Endothelial cell of umbilical vein (primary cell): ENCODE measurements around the gene FAM193B. TPM values are rescaled to one million over a fixed set of nuclear protein-coding genes. Genes with fewer than 3 reads are reported as not detected.

Experiments
- BruUV-seq: library from RNA; stranded (reverse); fragments of 400-500 nt; replicated peaks from 2 replicates; lab custom pipeline; 2021; lab: Mats Ljungman, UMichigan
- CTCF ChIA-PET: fragments of 300-600, 350-600 bp; sonication (Branson Sonifier 250); formaldehyde crosslinking; loops from one replicate; lab custom pipeline; 2021; ENCODE audit warnings: antibody characterized with exemption, inconsistent platforms; lab: Charles Lee
- POLR2A ChIA-PET: fragments of 300-600, 350-600 bp; sonication (Branson Sonifier 250); formaldehyde crosslinking; loops from one replicate; lab custom pipeline; 2021; ENCODE audit warnings: antibody characterized with exemption, inconsistent platforms; lab: Charles Lee
- DNase-seq: peaks from one replicate; pipeline ENCODE4 v3.0.0-alpha.2; 2011; ENCODE audit warnings: low read depth, low spot score
- FAIRE-seq: peaks from 2 replicates; lab custom pipeline; 2011; peaks lifted over from hg19 to GRCh38; lab: Jason Lieb, UNC
- H2AFZ ChIP-seq: 2 replicates; pipeline ENCODE4 v1.6.0; 2012; ENCODE audit warnings: low read depth, low read length, control low read depth, inconsistent platforms
- H3K27ac ChIP-seq: 2 replicates; pipeline ENCODE4 v1.5.1; 2011; ENCODE audit warnings: low read depth, mild to moderate bottlenecking, control low read depth, low read length, moderate library complexity; ENCODE audit not compliant: insufficient read depth
- H3K27me3 ChIP-seq, 2 experiments: 2 replicates each; pipeline versions ENCODE4 v1.6.0 to v1.6.1; 2011; ENCODE audit warnings: low read length in 2 of 2, mixed read lengths in 1 of 2; ENCODE audit not compliant: control insufficient read depth in 2 of 2, insufficient read depth in 2 of 2
- H3K36me3 ChIP-seq, 2 experiments: 2 replicates in 1 of 2; 3 replicates in 1 of 2; pipeline ENCODE4 v1.5.1; 2011; ENCODE audit warnings: low read length in 2 of 2, mild to moderate bottlenecking in 1 of 2, moderate library complexity in 1 of 2; ENCODE audit not compliant: control insufficient read depth in 2 of 2, insufficient read depth in 2 of 2; ENCODE audit errors: extremely low read depth in 1 of 2
- H3K4me1 ChIP-seq: 3 replicates; pipeline ENCODE4 v1.5.1; 2011; ENCODE audit warnings: mild to moderate bottlenecking, low read length; ENCODE audit not compliant: control insufficient read depth, insufficient read depth; ENCODE audit errors: extremely low read depth
- H3K4me2 ChIP-seq: 2 replicates; pipeline ENCODE4 v1.6.1; 2011; ENCODE audit warnings: low read length, control low read depth, mixed read lengths; ENCODE audit not compliant: insufficient read depth
- H3K4me3 ChIP-seq, 3 experiments: fragments of 200-600 bp in 1 of 3; sonication (generic), shearing (Covaris generic) in 1 of 3; replicated peaks in 1 of 3; 2 replicates each; pipeline ENCODE4 v1.5.1; 2011 to 2016; ENCODE audit warnings: control low read depth in 3 of 3, low read length in 3 of 3, mild to moderate bottlenecking in 2 of 3, inconsistent platforms in 1 of 3, low read depth in 1 of 3, moderate library complexity in 1 of 3; ENCODE audit not compliant: insufficient read depth in 1 of 3
- H3K79me2 ChIP-seq: 2 replicates; pipeline ENCODE4 v1.6.0; 2012; ENCODE audit warnings: low read length, inconsistent platforms; ENCODE audit not compliant: control insufficient read depth, insufficient read depth
- H3K9ac ChIP-seq: replicated peaks from 2 replicates; pipeline ENCODE3; 2011; ENCODE audit warnings: low read length, control low read depth; ENCODE audit not compliant: insufficient read depth; ENCODE audit errors: extremely low read depth
- H3K9me1 ChIP-seq: replicated peaks from 3 replicates; pipeline ENCODE4 v1.6.0; 2011; ENCODE audit warnings: mild to moderate bottlenecking, low read length; ENCODE audit not compliant: control insufficient read depth, insufficient read depth; ENCODE audit errors: extremely low read depth
- H3K9me3 ChIP-seq: replicated peaks from 2 replicates; pipeline ENCODE4 v1.5.1; 2012; ENCODE audit warnings: low read length, inconsistent platforms; ENCODE audit not compliant: control insufficient read depth, insufficient read depth
- H4K20me1 ChIP-seq: replicated peaks from 2 replicates; pipeline ENCODE3; 2011; ENCODE audit warnings: mild to moderate bottlenecking, low read length; ENCODE audit not compliant: control insufficient read depth, insufficient read depth; ENCODE audit errors: extremely low read depth
- EZH2 ChIP-seq: IDR thresholded peaks from 2 replicates; pipeline ENCODE4 v1.6.1; 2012; ENCODE audit warnings: borderline replicate concordance, low read depth, mild to moderate bottlenecking, moderate library complexity, low read length, inconsistent platforms; ENCODE audit not compliant: severe bottlenecking
- FOS ChIP-seq: IDR thresholded peaks from 2 replicates; pipeline ENCODE4 v1.6.1; 2011; ENCODE audit warnings: mild to moderate bottlenecking, low read length, moderate library complexity, borderline replicate concordance; ENCODE audit not compliant: insufficient read depth
- GATA2 ChIP-seq: IDR thresholded peaks from 2 replicates; pipeline ENCODE4 v1.7.0; 2011; ENCODE audit warnings: low read depth, mild to moderate bottlenecking, moderate library complexity, mixed read lengths, low read length; ENCODE audit not compliant: insufficient read length, insufficient read depth
- JUN ChIP-seq: IDR thresholded peaks from 2 replicates; pipeline ENCODE4 v1.6.1; 2011; ENCODE audit warnings: borderline replicate concordance, low read depth; ENCODE audit not compliant: insufficient read length, insufficient read depth
- POLR2A ChIP-seq: IDR thresholded peaks from 2 replicates; pipeline ENCODE4 v1.6.1; 2012; ENCODE audit warnings: low read depth, mild to moderate bottlenecking, control low read depth, low read length
- POLR2AphosphoS5 ChIP-seq: IDR thresholded peaks from 2 replicates; pipeline ENCODE4 v1.6.1; 2012; ENCODE audit warnings: low read depth, mild to moderate bottlenecking, control low read depth, low read length, moderate library complexity; ENCODE audit not compliant: insufficient read depth
- dilution Hi-C: fragments of 300-500 bp; cut with MboI; formaldehyde crosslinking; loops from one replicate; pipeline ENCODE4 v1.15.0; 2019; ENCODE audit warnings: low sequenced_read_pairs; ENCODE audit not compliant: extremely low pct_ligation_motif_present
- intact Hi-C: fragments of 100-400 bp; cut with micrococcal nuclease; formaldehyde crosslinking; loops from one replicate; pipeline ENCODE4 v1.10.0; 2022
- polyA plus RNA-seq, 4 experiments: library from polyadenylated mRNA; depleted of rRNA in 3 of 4; stranded (reverse) in 3 of 4; unstranded in 1 of 4; fragments of >200 nt; gene quantifications; 2 replicates each; pipeline versions ENCODE4 v1.2.1 to v1.2.3, GENCODE V29; 2011 to 2012; ENCODE audit warnings: missing spikeins in 1 of 4
- total RNA-seq: library from RNA; stranded (reverse); gene quantifications from 2 replicates; pipeline ENCODE4 v1.2.3, GENCODE V29; 2021
- TF ChIP-seq, protein P1 (sequence below): IDR thresholded peaks from 2 replicates; pipeline ENCODE4 v1.6.1; 2011; ENCODE audit not compliant: insufficient read depth, insufficient read length
- TF ChIP-seq, protein P2 (sequence below), 2 donors: IDR thresholded peaks; 1 replicate in 1 of 2; 2 replicates in 1 of 2; pipeline ENCODE4 v1.5.1; 2011; ENCODE audit warnings: low read length in 2 of 2, mild to moderate bottlenecking in 2 of 2, moderate library complexity in 2 of 2, control low read depth in 1 of 2, inconsistent platforms in 1 of 2, low read depth in 1 of 2; ENCODE audit not compliant: insufficient read depth in 1 of 2; ENCODE audit errors: extremely low read depth in 1 of 2

The FAM193B gene
- total and polyA plus RNA-seq, 2 donors (not counting 3 experiments of a cell fraction or from before 2014, with no cell fraction given), result 57.9 to 75.7 TPM

DNA sequence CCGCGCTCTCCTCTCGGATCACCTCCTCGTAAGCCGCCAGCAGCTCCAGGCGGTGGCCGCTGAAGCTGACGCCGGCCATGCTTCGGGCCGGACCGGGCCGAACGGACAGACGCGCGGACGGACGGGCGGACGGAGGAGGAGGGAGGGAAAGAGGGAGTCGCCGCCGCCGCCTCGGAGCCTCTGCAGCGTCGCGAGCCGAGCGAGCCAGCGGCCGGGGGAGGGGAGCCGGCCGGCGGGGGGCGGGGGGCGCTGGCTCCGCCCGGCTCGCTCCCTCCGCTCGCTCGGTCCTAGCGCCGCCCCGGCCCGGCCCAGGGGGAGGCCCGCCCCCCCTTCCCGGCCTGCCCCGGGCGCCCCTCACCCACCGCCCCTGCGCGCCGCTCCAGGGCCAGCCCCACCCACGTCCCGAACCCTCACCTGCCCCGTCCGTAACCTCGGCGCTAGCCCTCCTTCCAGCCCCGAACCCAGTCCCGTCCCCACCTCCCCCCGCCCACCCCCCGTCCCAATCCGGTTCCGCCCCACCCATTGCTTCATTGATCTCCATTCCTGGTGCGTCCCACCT, 80.8 kb downstream of the FAM193B start, which contains the start of gene DBN1:
Gene DBN1 (minus strand): TSS at position 192 of the 559 bp plus-strand sequence. CDS start 113 bp downstream, at position 79.
- Histone ChIP-seq H3K27ac (peak within 1 kb of the TSS; percentile 42), H2AFZ (no peak within 1 kb of the TSS), H4K20me1 (no peaks in the 10 kb centered on the region), H3K79me2 (peaks cover 44% of the 10 kb centered on the region), H3K9me3 (no peaks in the 10 kb centered on the region), H3K9ac (peak within 1 kb of the TSS; percentile 77), H3K4me3 (peak within 1 kb of the TSS; percentile 58 to 82 (median 72)), H3K27me3 (no peaks in the 10 kb centered on the region), H3K4me2 (peak within 1 kb of the TSS; percentile 77), H3K4me1 (peaks cover 31% of the 10 kb centered on the region), H3K9me1 (no peaks in the 10 kb centered on the region), H3K36me3 (peaks cover 0 to 4% of the 10 kb centered on the region in 2 experiments)
- intact Hi-C loops, result loop anchor here (10.0 kb wide), 1 partner anchor 1029 kb away; the partner anchor contains the start of gene FAF2
- ChIA-PET POLR2A (interaction anchor here (1.2 kb wide), 1 partner anchor 16 kb away, joined by 3 read pairs; no protein-coding TSS in a partner anchor), CTCF (interaction anchor here (0.5 to 4.5 kb wide), 5 partner anchors 16 to 83 kb away, joined by 3 to 57 read pairs (median 9); no protein-coding TSS in a partner anchor)
- no TSS peak for BruUV-seq
- FAIRE-seq (peak; percentile 58), DNase-seq (peak; percentile 30)
- dilution Hi-C loops, result no loop called here
- no peak for TF ChIP-seq EZH2
- TF ChIP-seq, protein P1, sequence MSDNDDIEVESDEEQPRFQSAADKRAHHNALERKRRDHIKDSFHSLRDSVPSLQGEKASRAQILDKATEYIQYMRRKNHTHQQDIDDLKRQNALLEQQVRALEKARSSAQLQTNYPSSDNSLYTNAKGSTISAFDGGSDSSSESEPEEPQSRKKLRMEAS, result no peak
- TF ChIP-seq POLR2AphosphoS5, result peak; percentile 54
- TF ChIP-seq JUN, result no peak
- no peak for TF ChIP-seq FOS
- no peak for TF ChIP-seq GATA2
- TF ChIP-seq POLR2A, result peak; percentile 33
- TF ChIP-seq, protein P2, sequence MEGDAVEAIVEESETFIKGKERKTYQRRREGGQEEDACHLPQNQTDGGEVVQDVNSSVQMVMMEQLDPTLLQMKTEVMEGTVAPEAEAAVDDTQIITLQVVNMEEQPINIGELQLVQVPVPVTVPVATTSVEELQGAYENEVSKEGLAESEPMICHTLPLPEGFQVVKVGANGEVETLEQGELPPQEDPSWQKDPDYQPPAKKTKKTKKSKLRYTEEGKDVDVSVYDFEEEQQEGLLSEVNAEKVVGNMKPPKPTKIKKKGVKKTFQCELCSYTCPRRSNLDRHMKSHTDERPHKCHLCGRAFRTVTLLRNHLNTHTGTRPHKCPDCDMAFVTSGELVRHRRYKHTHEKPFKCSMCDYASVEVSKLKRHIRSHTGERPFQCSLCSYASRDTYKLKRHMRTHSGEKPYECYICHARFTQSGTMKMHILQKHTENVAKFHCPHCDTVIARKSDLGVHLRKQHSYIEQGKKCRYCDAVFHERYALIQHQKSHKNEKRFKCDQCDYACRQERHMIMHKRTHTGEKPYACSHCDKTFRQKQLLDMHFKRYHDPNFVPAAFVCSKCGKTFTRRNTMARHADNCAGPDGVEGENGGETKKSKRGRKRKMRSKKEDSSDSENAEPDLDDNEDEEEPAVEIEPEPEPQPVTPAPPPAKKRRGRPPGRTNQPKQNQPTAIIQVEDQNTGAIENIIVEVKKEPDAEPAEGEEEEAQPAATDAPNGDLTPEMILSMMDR (IDR thresholded peaks at IDR 0.05; ENCODE audit: extremely low read depth in 1 of 2, insufficient read depth in 1 of 2, low read depth in 1 of 2, low read length in 2 of 2), result no peak
